SU-DHL-6 (cell line): Measurements from ENCODE around the gene PACS1.

ENCODE experiments used
- H2AFZ ChIP-seq: fragments of 200-600 bp; sonication (generic); 2 replicates; pipeline ENCODE4 v1.6.1; 2014; ENCODE audit warnings: low read depth, mild to moderate bottlenecking, moderate library complexity, mixed read lengths, antibody characterized with exemption, low read length; ENCODE audit not compliant: severe bottlenecking
- H3F3A ChIP-seq: fragments of 200-600 bp; shearing (Covaris generic); 2 replicates; pipeline ENCODE4 v1.6.0; 2016; ENCODE audit warnings: antibody characterized with exemption, mild to moderate bottlenecking; ENCODE audit not compliant: insufficient read depth
- H3K27ac ChIP-seq: fragments of 200-600 bp; sonication (generic); 2 replicates; pipeline ENCODE4 v1.5.1; 2016; ENCODE audit warnings: low read depth, mild to moderate bottlenecking, low read length, moderate library complexity, mixed read lengths
- H3K27me3 ChIP-seq: fragments of 200-600 bp; sonication (generic), shearing (Covaris generic); 2 replicates; pipeline ENCODE4 v1.6.0; 2014; ENCODE audit warnings: mild to moderate bottlenecking, low read length
- H3K36me3 ChIP-seq: fragments of 200-600 bp; sonication (generic); 2 replicates; pipeline ENCODE4 v1.6.1; 2014; ENCODE audit warnings: mild to moderate bottlenecking, low read length, mixed read lengths
- H3K4me2 ChIP-seq: fragments of 300-600, 200-600 bp; shearing (Covaris generic), sonication (generic); 2 replicates; pipeline ENCODE4 v1.6.0; 2014; ENCODE audit warnings: low read length, low read depth, mild to moderate bottlenecking; ENCODE audit not compliant: poor library complexity, severe bottlenecking
- H3K4me3 ChIP-seq: fragments of 200-600 bp; sonication (generic); 2 replicates; pipeline ENCODE4 v1.5.1; 2014; ENCODE audit warnings: antibody characterized with exemption, low read length, mild to moderate bottlenecking, mixed read lengths; ENCODE audit not compliant: insufficient read depth, poor library complexity, severe bottlenecking
- H3K79me2 ChIP-seq: fragments of 200-600 bp; sonication (generic); 2 replicates; pipeline ENCODE4 v1.6.1; 2014; ENCODE audit warnings: mild to moderate bottlenecking, low read length, moderate library complexity; ENCODE audit not compliant: insufficient read depth
- H3K9ac ChIP-seq: fragments of 200-600 bp; sonication (generic); 2 replicates; pipeline ENCODE4 v1.7.0; 2014; ENCODE audit warnings: mild to moderate bottlenecking, low read length
- H3K9me2 ChIP-seq: fragments of 200-600 bp; sonication (generic); replicated peaks from 2 replicates; pipeline ENCODE4 v1.6.1; 2014; ENCODE audit warnings: low read length; ENCODE audit not compliant: insufficient read depth
- H3K9me3 ChIP-seq: fragments of 200-600 bp; sonication (generic); 2 replicates; pipeline ENCODE4 v1.6.1; 2014; ENCODE audit warnings: low read length, mixed read lengths; ENCODE audit not compliant: insufficient read depth
- H4K20me1 ChIP-seq: fragments of 200-600 bp; sonication (generic); 2 replicates; pipeline ENCODE4 v1.6.1; 2014; ENCODE audit warnings: low read depth, mild to moderate bottlenecking, antibody characterized with exemption, low read length, moderate library complexity, mixed read lengths
- CTCF ChIP-seq: fragments of 200-600 bp; sonication (generic); IDR thresholded peaks from one replicate; pipeline ENCODE4 v1.5.1; 2017; ENCODE audit warnings: antibody characterized with exemption, mild to moderate bottlenecking, low read length, moderate library complexity; ENCODE audit not compliant: insufficient read depth, poor library complexity, severe bottlenecking
- EZH2phosphoT487 ChIP-seq: fragments of 200-600 bp; sonication (generic), shearing (Covaris generic); conservative IDR thresholded peaks from 2 replicates; pipeline ENCODE4 v1.6.1; 2018; ENCODE audit warnings: mild to moderate bottlenecking, antibody characterized with exemption, low read length, moderate library complexity, mixed read lengths

The PACS1 gene

GRCh38 chr11:66168289-66168688, 98.2 kb downstream of the PACS1 start:
- no peak overlapping the region for H3K27ac ChIP-seq
- TF ChIP-seq EZH2phosphoT487 (no peak), CTCF (no peak)
- no peak overlapping the region for H3K9ac ChIP-seq
- H2AFZ ChIP-seq = no peak overlapping the region
- 0 out of 2 replicates have a peak, but pooled peaks cover 4% of the 10 kb centered on the region for H4K20me1 ChIP-seq
- H3K36me3 ChIP-seq = no peaks in the 10 kb centered on the region
- H3F3A ChIP-seq = no peaks in the 10 kb centered on the region; the same call in 1 of the 2 replicates
- no peaks in the 10 kb centered on the region for H3K9me2 ChIP-seq
- no peaks in the 10 kb centered on the region for H3K27me3 ChIP-seq
- H3K4me2 ChIP-seq = no peak overlapping the region
- no peaks in the 10 kb centered on the region for H3K9me3 ChIP-seq
- H3K4me3 ChIP-seq = no peak overlapping the region
- H3K79me2 ChIP-seq = no peaks in the 10 kb centered on the region

GRCh38 chr11:66172146-66172545, 102.1 kb downstream of the PACS1 start:
- Histone ChIP-seq H3K4me2 (no peak overlapping the region), H3F3A (no peaks in the 10 kb centered on the region; the same call in 1 of the 2 replicates), H3K4me3 (no peak overlapping the region), H3K9ac (no peak overlapping the region), H3K36me3 (no peaks in the 10 kb centered on the region), H3K27ac (no peak overlapping the region), H3K79me2 (no peaks in the 10 kb centered on the region), H3K9me3 (no peaks in the 10 kb centered on the region), H2AFZ (no peak overlapping the region), H3K27me3 (no peaks in the 10 kb centered on the region), H3K9me2 (no peaks in the 10 kb centered on the region), H4K20me1 (0 out of 2 replicates have a peak, but pooled peaks cover 4% of the 10 kb centered on the region)
- TF ChIP-seq EZH2phosphoT487 = no peak
- TF ChIP-seq CTCF = no peak

GRCh38 chr11:66176650-66177049, 106.6 kb downstream of the PACS1 start:
- Histone ChIP-seq H3F3A (no peaks in the 10 kb centered on the region), H3K27me3 (no peaks in the 10 kb centered on the region), H3K9me3 (no peaks in the 10 kb centered on the region), H3K36me3 (no peaks in the 10 kb centered on the region), H2AFZ (no peak overlapping the region), H3K4me2 (no peak overlapping the region), H3K4me3 (no peak overlapping the region), H3K79me2 (no peaks in the 10 kb centered on the region), H4K20me1 (no peaks in the 10 kb centered on the region), H3K9me2 (no peaks in the 10 kb centered on the region), H3K9ac (no peak overlapping the region), H3K27ac (no peak overlapping the region)
- TF ChIP-seq CTCF (no peak), EZH2phosphoT487 (no peak)

GRCh38 chr11:66178183-66178582, 108.1 kb downstream of the PACS1 start:
- H4K20me1 ChIP-seq = no peaks in the 10 kb centered on the region

More at GRCh38 chr11:66178183-66178582, 108.1 kb downstream of the PACS1 start:
- Histone ChIP-seq H3K79me2 (no peaks in the 10 kb centered on the region), H3K4me3 (no peak overlapping the region), H3K9me3 (no peaks in the 10 kb centered on the region), H3K4me2 (no peak overlapping the region), H3K27ac (no peak overlapping the region), H3F3A (no peaks in the 10 kb centered on the region), H2AFZ (no peak overlapping the region), H3K27me3 (no peaks in the 10 kb centered on the region), H3K36me3 (no peaks in the 10 kb centered on the region), H3K9me2 (no peaks in the 10 kb centered on the region), H3K9ac (no peak overlapping the region)
- TF ChIP-seq CTCF = no peak
- TF ChIP-seq EZH2phosphoT487 = no peak
